Mesodermal cell (in vitro differentiated cells): ENCODE results near the gene ADCK2.

ENCODE experiments used
- H3K27ac ChIP-seq: 2 replicates; pipeline ENCODE4 v1.7.0; 2013; ENCODE audit warnings: mild to moderate bottlenecking, low read depth, low read length, moderate library complexity; ENCODE audit not compliant: severe bottlenecking
- H3K36me3 ChIP-seq: 2 replicates; pipeline ENCODE4 v1.7.1; 2013; ENCODE audit warnings: mild to moderate bottlenecking, low read length, moderate library complexity; ENCODE audit not compliant: control insufficient read depth, insufficient read depth
- H3K4me1 ChIP-seq: one replicate; pipeline ENCODE4 v1.7.1; 2013; ENCODE audit warnings: mild to moderate bottlenecking, low read length; ENCODE audit not compliant: insufficient read depth, control insufficient read depth, poor library complexity, severe bottlenecking
- H3K4me3 ChIP-seq: 2 replicates; pipeline ENCODE4 v1.7.0; 2013; ENCODE audit warnings: low read length, control low read depth, mild to moderate bottlenecking; ENCODE audit not compliant: insufficient read depth, poor library complexity, severe bottlenecking; ENCODE audit errors: extremely low read depth
- H3K9me3 ChIP-seq: 2 replicates; pipeline ENCODE4 v1.7.1; 2013; ENCODE audit warnings: mild to moderate bottlenecking, low read length, moderate library complexity; ENCODE audit not compliant: control insufficient read depth
- WGBS, 2 experiments: methylation state at CpG; one replicate each; pipeline ENCODE4 v1.1.5; 2013; ENCODE audit warnings: missing lambda C conversion rate in 2 of 2; ENCODE audit not compliant: insufficient coverage in 2 of 2; 5-methylcytosine and 5-hydroxymethylcytosine counted together

Gene ADCK2

GRCh38 chr7:140744005-140744404 lies 71.3 kb downstream of the ADCK2 start:
- peaks cover 33% of the 10 kb centered on the region for H3K36me3 ChIP-seq
- no peak overlapping the region for H3K27ac ChIP-seq
- H3K9me3 ChIP-seq = no peaks in the 10 kb centered on the region
- H3K4me3 ChIP-seq = no peak overlapping the region
- no peaks in the 10 kb centered on the region for H3K4me1 ChIP-seq
- 80 to 100% methylated on average over 1 of the region's 2 CpGs for WGBS, 2 experiments
